Panc1 (cell line): ENCODE results near the gene NR4A3. TPM values are rescaled to one million over a fixed set of nuclear protein-coding genes. Genes with fewer than 3 reads are reported as not detected.

Source experiments
- ATAC-seq: fragments of 200-7000 bp; cut with Tn5 transposase; 2 replicates; pipeline ENCODE4 v1.9.1; 2020; ENCODE audit warnings: mild to moderate bottlenecking, moderate library complexity
- BruUV-seq: library from RNA; stranded (reverse); fragments of 400-500 nt; replicated peaks from 2 replicates; lab custom pipeline; 2021; lab: Mats Ljungman, UMichigan
- CTCF ChIA-PET: fragments of 300-600 bp; sonication (Branson Sonifier 250); formaldehyde crosslinking; loops from one replicate; lab custom pipeline; 2022; ENCODE audit warnings: antibody characterized with exemption; lab: Charles Lee
- POLR2A ChIA-PET: fragments of 300-600 bp; sonication (Branson Sonifier 250); formaldehyde crosslinking; loops from one replicate; lab custom pipeline; 2022; ENCODE audit warnings: antibody characterized with exemption; lab: Charles Lee
- DNase-seq: peaks from one replicate; pipeline ENCODE4 v3.0.0-alpha.2; 2010; ENCODE audit warnings: low read depth, low spot score
- H3K27ac ChIP-seq: 2 replicates; pipeline ENCODE4 v1.5.1; 2011; ENCODE audit warnings: mild to moderate bottlenecking, low read length, inconsistent platforms
- H3K27me3 ChIP-seq: fragments of 200-500 bp; sonication (Bioruptor generic); 2 replicates; pipeline ENCODE4 v1.6.0; 2014; ENCODE audit warnings: low read length, inconsistent platforms; ENCODE audit not compliant: control insufficient read depth, insufficient read depth
- H3K36me3 ChIP-seq: fragments of 200-500 bp; sonication (Bioruptor generic); 2 replicates; pipeline ENCODE4 v1.5.1; 2014; ENCODE audit warnings: inconsistent platforms, mild to moderate bottlenecking, low read length, moderate library complexity; ENCODE audit not compliant: control insufficient read depth, insufficient read depth
- H3K4me1 ChIP-seq: 2 replicates; pipeline ENCODE4 v1.5.1; 2011; ENCODE audit warnings: inconsistent platforms, mild to moderate bottlenecking, low read length, moderate library complexity; ENCODE audit not compliant: control insufficient read depth, insufficient read depth
- H3K4me3 ChIP-seq, 2 experiments: 2 replicates each; pipeline ENCODE4 v1.5.1; 2011 to 2012; ENCODE audit warnings: low read depth in 2 of 2, low read length in 2 of 2, mild to moderate bottlenecking in 2 of 2, inconsistent platforms in 1 of 2, moderate library complexity in 1 of 2
- H3K9me3 ChIP-seq: fragments of 200-500 bp; sonication (Bioruptor generic); 2 replicates; pipeline ENCODE4 v1.5.1; 2014; ENCODE audit warnings: low read depth, mild to moderate bottlenecking, inconsistent platforms, low read length, moderate library complexity; ENCODE audit not compliant: control insufficient read depth, insufficient read depth
- POLR2AphosphoS5 ChIP-seq: IDR thresholded peaks from 2 replicates; pipeline ENCODE4 v1.6.1; 2012; ENCODE audit warnings: mild to moderate bottlenecking, low read depth, low read length, moderate library complexity
- SIN3A ChIP-seq: IDR thresholded peaks from 2 replicates; pipeline ENCODE4 v1.6.1; 2012; ENCODE audit warnings: low read depth, mild to moderate bottlenecking, low read length, moderate library complexity, borderline replicate concordance; ENCODE audit not compliant: insufficient read depth
- TCF7L2 ChIP-seq: IDR thresholded peaks from 2 replicates; pipeline ENCODE4 v1.6.1; 2011; ENCODE audit warnings: mild to moderate bottlenecking, low read depth, low read length, inconsistent platforms
- in situ Hi-C: cut with HindIII; loops from 2 replicates; pipeline ENCODE4 v1.10.0; 2016; ENCODE audit warnings: low sequenced_read_pairs, low pct_unique_long_range_greater_than_20kb
- intact Hi-C: fragments of 100-400 bp; cut with micrococcal nuclease; formaldehyde crosslinking; loops from one replicate; pipeline ENCODE4 v1.10.0; 2022; ENCODE audit not compliant: unreplicated experiment
- total RNA-seq: library from RNA; stranded (reverse); gene quantifications from one replicate; pipeline ENCODE4 v1.2.1, GENCODE V29; 2021; ENCODE audit not compliant: unreplicated experiment
- TF ChIP-seq, protein P1 (sequence below): fragments of 450-650 bp; IDR thresholded peaks from 2 replicates; pipeline ENCODE4 v1.5.1; 2017; ENCODE audit warnings: mild to moderate bottlenecking
- TF ChIP-seq, protein P2 (sequence below), 2 experiments: IDR thresholded peaks; 2 replicates each; pipeline ENCODE4 v1.6.1; 2011 to 2012; ENCODE audit warnings: low read depth in 2 of 2, control low read depth in 1 of 2, low read length in 1 of 2, mild to moderate bottlenecking in 1 of 2, moderate library complexity in 1 of 2; ENCODE audit not compliant: insufficient read depth in 1 of 2

Gene NR4A3
- total RNA-seq, 1 experiment from 2014 or later, result 0.13 TPM

DNA sequence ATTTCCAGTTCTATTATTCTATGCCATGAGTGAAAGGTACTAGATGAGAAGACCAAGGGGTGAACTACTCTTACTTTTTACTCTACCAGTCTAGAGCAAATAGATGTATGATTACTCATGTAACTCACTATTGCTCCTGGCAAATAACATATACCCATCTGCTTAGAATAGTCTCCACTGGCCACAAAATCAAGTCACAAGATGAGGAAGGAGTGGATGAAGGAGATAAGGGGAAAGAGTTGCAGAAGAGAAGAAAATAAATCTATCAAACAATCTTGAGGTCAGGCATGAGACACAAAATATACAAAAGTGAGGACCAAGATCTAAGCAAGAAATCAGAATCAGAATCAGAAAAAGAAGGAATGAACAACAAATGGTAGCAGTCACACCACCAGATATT lies 13.7 kb upstream of the NR4A3 start:
- H3K4me1 ChIP-seq, result no peaks in the 10 kb centered on the region
- in situ Hi-C loops, result no loop called here
- no peaks in the 10 kb centered on the region for H3K36me3 ChIP-seq
- no peaks in the 10 kb centered on the region for H3K27me3 ChIP-seq
- no peak overlapping the region for H3K27ac ChIP-seq
- BruUV-seq, result no TSS peak
- intact Hi-C loops, result loop anchor here (10.0 kb wide), 1 partner anchor 623 kb away; no protein-coding TSS in a partner anchor
- ATAC-seq, result no peak
- POLR2A ChIA-PET, result no interaction called here
- H3K4me3 ChIP-seq, result no peak overlapping the region
- CTCF ChIA-PET, result no interaction called here
- no peaks in the 10 kb centered on the region for H3K9me3 ChIP-seq
- DNase-seq, result no peak
- TF ChIP-seq, protein P1, sequence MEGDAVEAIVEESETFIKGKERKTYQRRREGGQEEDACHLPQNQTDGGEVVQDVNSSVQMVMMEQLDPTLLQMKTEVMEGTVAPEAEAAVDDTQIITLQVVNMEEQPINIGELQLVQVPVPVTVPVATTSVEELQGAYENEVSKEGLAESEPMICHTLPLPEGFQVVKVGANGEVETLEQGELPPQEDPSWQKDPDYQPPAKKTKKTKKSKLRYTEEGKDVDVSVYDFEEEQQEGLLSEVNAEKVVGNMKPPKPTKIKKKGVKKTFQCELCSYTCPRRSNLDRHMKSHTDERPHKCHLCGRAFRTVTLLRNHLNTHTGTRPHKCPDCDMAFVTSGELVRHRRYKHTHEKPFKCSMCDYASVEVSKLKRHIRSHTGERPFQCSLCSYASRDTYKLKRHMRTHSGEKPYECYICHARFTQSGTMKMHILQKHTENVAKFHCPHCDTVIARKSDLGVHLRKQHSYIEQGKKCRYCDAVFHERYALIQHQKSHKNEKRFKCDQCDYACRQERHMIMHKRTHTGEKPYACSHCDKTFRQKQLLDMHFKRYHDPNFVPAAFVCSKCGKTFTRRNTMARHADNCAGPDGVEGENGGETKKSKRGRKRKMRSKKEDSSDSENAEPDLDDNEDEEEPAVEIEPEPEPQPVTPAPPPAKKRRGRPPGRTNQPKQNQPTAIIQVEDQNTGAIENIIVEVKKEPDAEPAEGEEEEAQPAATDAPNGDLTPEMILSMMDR, result no peak
- TF ChIP-seq, protein P2, sequence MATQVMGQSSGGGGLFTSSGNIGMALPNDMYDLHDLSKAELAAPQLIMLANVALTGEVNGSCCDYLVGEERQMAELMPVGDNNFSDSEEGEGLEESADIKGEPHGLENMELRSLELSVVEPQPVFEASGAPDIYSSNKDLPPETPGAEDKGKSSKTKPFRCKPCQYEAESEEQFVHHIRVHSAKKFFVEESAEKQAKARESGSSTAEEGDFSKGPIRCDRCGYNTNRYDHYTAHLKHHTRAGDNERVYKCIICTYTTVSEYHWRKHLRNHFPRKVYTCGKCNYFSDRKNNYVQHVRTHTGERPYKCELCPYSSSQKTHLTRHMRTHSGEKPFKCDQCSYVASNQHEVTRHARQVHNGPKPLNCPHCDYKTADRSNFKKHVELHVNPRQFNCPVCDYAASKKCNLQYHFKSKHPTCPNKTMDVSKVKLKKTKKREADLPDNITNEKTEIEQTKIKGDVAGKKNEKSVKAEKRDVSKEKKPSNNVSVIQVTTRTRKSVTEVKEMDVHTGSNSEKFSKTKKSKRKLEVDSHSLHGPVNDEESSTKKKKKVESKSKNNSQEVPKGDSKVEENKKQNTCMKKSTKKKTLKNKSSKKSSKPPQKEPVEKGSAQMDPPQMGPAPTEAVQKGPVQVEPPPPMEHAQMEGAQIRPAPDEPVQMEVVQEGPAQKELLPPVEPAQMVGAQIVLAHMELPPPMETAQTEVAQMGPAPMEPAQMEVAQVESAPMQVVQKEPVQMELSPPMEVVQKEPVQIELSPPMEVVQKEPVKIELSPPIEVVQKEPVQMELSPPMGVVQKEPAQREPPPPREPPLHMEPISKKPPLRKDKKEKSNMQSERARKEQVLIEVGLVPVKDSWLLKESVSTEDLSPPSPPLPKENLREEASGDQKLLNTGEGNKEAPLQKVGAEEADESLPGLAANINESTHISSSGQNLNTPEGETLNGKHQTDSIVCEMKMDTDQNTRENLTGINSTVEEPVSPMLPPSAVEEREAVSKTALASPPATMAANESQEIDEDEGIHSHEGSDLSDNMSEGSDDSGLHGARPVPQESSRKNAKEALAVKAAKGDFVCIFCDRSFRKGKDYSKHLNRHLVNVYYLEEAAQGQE (IDR thresholded peaks at IDR 0.05; ENCODE audit: insufficient read depth in 1 of 2, low read depth in 2 of 2, low read length in 1 of 2), result no peak
- TF ChIP-seq TCF7L2, result no peak
- TF ChIP-seq SIN3A, result no peak
- TF ChIP-seq POLR2AphosphoS5, result no peak

- TF ChIP-seq, protein P1, result no peak
- TF ChIP-seq, protein P2 (IDR thresholded peaks at IDR 0.05; ENCODE audit: insufficient read depth in 1 of 2, low read depth in 2 of 2, low read length in 1 of 2), result no peak
- no peak for TF ChIP-seq TCF7L2
- in situ Hi-C loops (no loop called here), intact Hi-C loops (loop anchor here (10.0 kb wide), 1 partner anchor 624 kb away; no protein-coding TSS in a partner anchor)
- BruUV-seq, result no TSS peak
- ChIA-PET CTCF (no interaction called here), POLR2A (no interaction called here)
- H3K27me3 ChIP-seq, result no peaks in the 10 kb centered on the region
- ATAC-seq (no peak), DNase-seq (no peak)
- no peaks in the 10 kb centered on the region for H3K9me3 ChIP-seq
- H3K4me1 ChIP-seq, result no peaks in the 10 kb centered on the region
- no peak overlapping the region for H3K27ac ChIP-seq
- H3K36me3 ChIP-seq, result no peaks in the 10 kb centered on the region
- no peak overlapping the region for H3K4me3 ChIP-seq
Observed at GRCh38 chr9:99808454-99808853, 13.2 kb upstream of the NR4A3 start.
